Erythroblast (primary cell): Measurements from ENCODE around the gene PSMC1.

Experiments
- GATA1 ChIP-seq: IDR thresholded peaks from 2 replicates; pipeline ENCODE4 v1.6.1; 2011; ENCODE audit warnings: low read depth, mild to moderate bottlenecking, control low read depth, low read length, moderate library complexity
- POLR2A ChIP-seq: IDR thresholded peaks from 2 replicates; pipeline ENCODE4 v1.6.1; 2011; ENCODE audit warnings: mild to moderate bottlenecking, low read length

DNA sequence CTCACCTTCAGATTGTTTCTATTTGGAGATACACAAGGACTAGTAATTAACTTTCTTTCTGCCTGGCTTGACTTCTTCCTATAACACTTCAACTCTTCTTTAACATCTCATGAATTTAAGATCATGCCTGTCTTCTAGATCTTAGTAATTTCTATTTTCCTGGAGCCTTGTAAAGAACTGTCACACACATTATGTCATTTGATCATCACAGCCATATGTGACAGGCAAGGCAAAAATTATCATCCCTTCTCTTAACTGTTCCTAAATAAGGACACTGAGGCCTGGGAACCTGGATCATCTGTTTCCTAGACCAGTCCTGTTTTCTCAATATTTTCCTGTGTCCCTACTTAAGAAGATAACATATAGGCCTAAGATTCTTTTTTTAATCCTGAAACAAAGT is 48.1 kb downstream of the PSMC1 start:
- TF ChIP-seq POLR2A (no peak), GATA1 (no peak)
